Measurements from ENCODE around the gene MRPL2. TPM values are rescaled to one million over a fixed set of nuclear protein-coding genes. Genes with fewer than 3 reads are reported as not detected.
"Not testable (repeated sequence)": the region's sequence is repeated elsewhere in the genome, so short reads cannot be mapped to it uniquely, and the experiment has no call there.

The MRPL2 gene
- total RNA-seq, 2 donors from 2014 or later = 32.3 to 37.5 TPM

DNA sequence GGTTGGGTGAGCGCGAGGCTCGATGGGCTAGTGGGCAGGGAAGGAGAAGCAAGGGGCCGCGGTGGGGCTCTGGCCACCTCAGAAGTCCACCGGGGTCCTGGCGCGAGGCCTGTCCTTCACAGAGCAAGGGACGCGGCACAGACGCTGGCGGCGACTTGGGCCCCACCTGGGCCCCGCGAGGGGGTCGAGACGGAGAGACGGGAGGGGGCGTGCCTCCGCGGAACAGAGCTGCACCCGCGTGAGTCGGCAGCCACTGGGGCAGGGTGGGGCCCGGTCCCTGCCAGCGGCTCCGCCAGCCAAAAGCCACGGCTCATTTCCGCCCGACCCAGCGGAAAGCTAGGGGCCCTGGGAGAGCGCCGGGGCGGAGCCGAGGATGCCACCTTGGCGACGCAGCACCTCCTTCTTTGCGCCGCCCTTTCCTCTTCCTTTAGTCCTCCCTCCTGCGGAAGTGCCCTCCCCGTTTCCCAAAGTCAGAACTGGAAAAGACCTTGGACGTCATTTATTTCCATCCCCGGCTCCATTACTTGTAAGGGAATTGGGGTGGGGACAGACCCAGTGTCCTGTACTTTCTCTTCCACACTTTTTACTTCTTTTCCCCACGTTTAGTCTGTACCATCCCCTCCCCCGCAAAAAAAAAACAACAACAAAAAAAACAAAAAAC is 5.6 kb downstream of the MRPL2 start, which contains the start of gene CUL7:
Gene CUL7 (minus strand): TSS at position 307 of the 661 bp plus-strand sequence. CDS start 1,063 bp downstream, outside the sequence.
- Mint-ChIP-seq H3K36me3 (ENCODE audit: low read depth) (peaks cover 8% of the 10 kb centered on the region), H3K27me3 (no peaks in the 10 kb centered on the region), H3K4me3 (peak within 1 kb of the TSS; percentile 94), H3K27ac (peak within 1 kb of the TSS; percentile 93), H3K4me1 (peaks cover 39% of the 10 kb centered on the region)
- no peaks in the 10 kb centered on the region for H3K9me3 ChIP-seq (ENCODE audit: control insufficient read depth, low read length, poor library complexity, severe bottlenecking)
- ATAC-seq (peak; percentile 99), DNase-seq (peak; percentile 81 to 86 (median 85))

DNA sequence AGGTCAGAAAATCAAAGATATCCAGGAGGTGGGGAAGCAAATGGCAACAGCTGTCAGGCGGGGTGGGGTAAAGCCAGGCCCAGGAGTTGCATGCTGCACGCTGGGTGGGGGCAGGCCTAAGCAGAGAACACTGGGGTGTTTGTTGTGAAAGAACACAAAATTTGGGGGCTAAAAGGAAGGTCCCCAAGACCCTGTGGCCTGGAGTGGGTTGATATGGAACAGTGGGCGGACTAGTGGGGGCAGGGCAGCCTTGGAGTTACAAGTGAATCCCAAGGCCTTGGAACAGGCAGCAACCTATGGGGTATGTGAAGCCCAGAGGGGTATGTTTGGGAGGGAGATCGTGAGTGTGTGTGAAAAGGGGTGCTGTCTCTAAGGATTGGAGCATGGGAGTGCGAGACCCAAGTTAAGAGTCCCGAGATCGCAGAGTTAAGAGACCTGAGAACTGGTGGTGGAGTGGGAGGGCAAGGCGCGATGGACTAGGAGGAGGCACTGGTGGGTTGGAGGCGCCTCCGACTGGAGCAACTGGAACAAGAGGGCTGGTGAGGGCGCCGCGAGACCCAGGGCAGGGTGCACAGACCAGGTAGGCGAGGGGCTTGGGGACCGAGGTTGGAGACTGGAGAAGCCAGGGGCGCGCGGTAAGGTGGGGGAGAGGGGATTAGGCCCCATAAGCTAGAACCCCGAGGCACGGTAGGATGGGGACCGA is 6.2 kb downstream of the MRPL2 start:
- no peaks in the 10 kb centered on the region for H3K27me3 Mint-ChIP-seq
- H3K9me3 ChIP-seq (ENCODE audit: control insufficient read depth, low read length, poor library complexity, severe bottlenecking) = no peaks in the 10 kb centered on the region
- ATAC-seq = peak; percentile 18
- H3K4me3 Mint-ChIP-seq = peak overlapping the region; percentile 94
- DNase-seq = no peak
- H3K27ac Mint-ChIP-seq = peak overlapping the region; percentile 93
- H3K4me1 Mint-ChIP-seq = peaks cover 34% of the 10 kb centered on the region
- H3K36me3 Mint-ChIP-seq (ENCODE audit: low read depth) = peaks cover 8% of the 10 kb centered on the region

- peak overlapping the region; percentile 94 for H3K4me3 Mint-ChIP-seq
- ATAC-seq (no peak), DNase-seq (no peak)
- peak overlapping the region; percentile 93 for H3K27ac Mint-ChIP-seq
- no peaks in the 10 kb centered on the region for H3K27me3 Mint-ChIP-seq
- H3K9me3 ChIP-seq (ENCODE audit: control insufficient read depth, low read length, poor library complexity, severe bottlenecking) = no peaks in the 10 kb centered on the region
- H3K4me1 Mint-ChIP-seq = peaks cover 30% of the 10 kb centered on the region
- H3K36me3 Mint-ChIP-seq (ENCODE audit: low read depth) = peaks cover 8% of the 10 kb centered on the region
These were observed 6.9 kb downstream of the MRPL2 start for GRCh38 chr6:43052225-43052841.

DNA sequence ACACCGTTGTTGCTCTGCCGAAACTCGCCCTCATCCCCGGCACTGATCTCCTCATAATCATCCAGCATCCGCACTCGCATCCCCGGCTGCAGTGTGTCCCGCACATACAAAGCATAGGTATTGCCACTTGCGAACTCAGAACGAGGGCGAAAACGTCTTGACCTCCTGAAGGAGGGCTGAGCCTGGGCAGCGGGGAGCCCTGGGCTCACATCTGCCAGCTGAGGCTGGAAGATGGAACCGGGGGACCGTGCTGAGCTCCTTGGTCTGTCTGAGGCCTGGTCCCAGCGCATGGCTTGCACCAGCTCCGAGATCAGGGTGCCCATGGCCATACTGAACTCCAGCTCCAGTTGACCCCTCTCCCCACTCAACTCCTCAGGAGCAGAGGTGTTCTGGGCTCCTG is 8.3 kb downstream of the MRPL2 start:
- H3K9me3 ChIP-seq (ENCODE audit: control insufficient read depth, low read length, poor library complexity, severe bottlenecking) = no peaks in the 10 kb centered on the region
- Mint-ChIP-seq H3K36me3 (ENCODE audit: low read depth) (peaks cover 10% of the 10 kb centered on the region), H3K4me1 (peaks cover 30% of the 10 kb centered on the region), H3K27ac (peak overlapping the region; percentile 95), H3K4me3 (no peak overlapping the region), H3K27me3 (no peaks in the 10 kb centered on the region)
- ATAC-seq = no peak
- no peak for DNase-seq

DNA sequence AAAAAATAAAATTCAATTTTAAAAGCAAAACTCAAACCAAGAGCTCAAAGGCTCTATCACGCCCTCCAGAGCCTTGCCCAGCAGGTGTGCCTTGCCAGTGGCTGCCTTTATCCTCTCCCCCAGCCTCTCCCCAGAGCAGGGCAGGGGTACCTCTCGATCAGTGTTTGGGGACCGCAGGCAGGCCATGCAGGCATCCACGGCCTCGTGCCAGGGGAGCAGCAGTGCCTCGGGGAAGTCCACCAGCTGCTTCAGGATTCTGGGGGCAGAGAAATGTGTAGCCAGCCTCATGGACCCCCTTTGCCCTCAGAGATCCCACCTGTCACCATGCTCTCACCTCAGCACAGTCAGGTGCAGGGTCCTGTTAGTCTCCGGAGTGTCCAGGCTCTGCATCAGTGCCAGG is 11.2 kb downstream of the MRPL2 start:
- no peak for ATAC-seq
- no peaks in the 10 kb centered on the region for H3K9me3 ChIP-seq (ENCODE audit: control insufficient read depth, low read length, poor library complexity, severe bottlenecking)
- Mint-ChIP-seq H3K4me3 (no peak overlapping the region), H3K36me3 (ENCODE audit: low read depth) (peaks cover 10% of the 10 kb centered on the region), H3K4me1 (peaks cover 25% of the 10 kb centered on the region), H3K27me3 (no peaks in the 10 kb centered on the region), H3K27ac (no peak overlapping the region)
- DNase-seq = no peak

GRCh38 chr6:43045371-43045930 is 13.8 kb downstream of the MRPL2 start:
- H3K4me3 Mint-ChIP-seq = no peak overlapping the region
- H3K27ac Mint-ChIP-seq = no peak overlapping the region
- H3K4me1 Mint-ChIP-seq = peaks cover 6% of the 10 kb centered on the region
- H3K9me3 ChIP-seq (ENCODE audit: control insufficient read depth, low read length, poor library complexity, severe bottlenecking) = no peaks in the 10 kb centered on the region
- no peak for ATAC-seq
- H3K36me3 Mint-ChIP-seq (ENCODE audit: low read depth) = peaks cover 6% of the 10 kb centered on the region
- H3K27me3 Mint-ChIP-seq = no peaks in the 10 kb centered on the region
- DNase-seq = no peak

GRCh38 chr6:43043310-43043709 is 15.9 kb downstream of the MRPL2 start:
- Mint-ChIP-seq H3K27ac (no peak overlapping the region), H3K4me1 (peaks cover 3% of the 10 kb centered on the region), H3K36me3 (ENCODE audit: low read depth) (peaks cover 8% of the 10 kb centered on the region)

GRCh38 chr6:43041475-43041874 is 17.8 kb downstream of the MRPL2 start:
- H3K27me3 Mint-ChIP-seq; H3K4me1 Mint-ChIP-seq; H3K36me3 Mint-ChIP-seq (ENCODE audit: low read depth); ATAC-seq; H3K4me3 Mint-ChIP-seq; DNase-seq; H3K9me3 ChIP-seq (ENCODE audit: control insufficient read depth, low read length, poor library complexity, severe bottlenecking): not testable (repeated sequence)
- H3K27ac Mint-ChIP-seq = peak overlapping the region; percentile 79

More at GRCh38 chr6:43043310-43043709, 15.9 kb downstream of the MRPL2 start:
- Mint-ChIP-seq H3K4me3 (no peak overlapping the region), H3K27me3 (no peaks in the 10 kb centered on the region)
- ATAC-seq (no peak), DNase-seq (no peak)
- no peaks in the 10 kb centered on the region for H3K9me3 ChIP-seq (ENCODE audit: control insufficient read depth, low read length, poor library complexity, severe bottlenecking)

DNA sequence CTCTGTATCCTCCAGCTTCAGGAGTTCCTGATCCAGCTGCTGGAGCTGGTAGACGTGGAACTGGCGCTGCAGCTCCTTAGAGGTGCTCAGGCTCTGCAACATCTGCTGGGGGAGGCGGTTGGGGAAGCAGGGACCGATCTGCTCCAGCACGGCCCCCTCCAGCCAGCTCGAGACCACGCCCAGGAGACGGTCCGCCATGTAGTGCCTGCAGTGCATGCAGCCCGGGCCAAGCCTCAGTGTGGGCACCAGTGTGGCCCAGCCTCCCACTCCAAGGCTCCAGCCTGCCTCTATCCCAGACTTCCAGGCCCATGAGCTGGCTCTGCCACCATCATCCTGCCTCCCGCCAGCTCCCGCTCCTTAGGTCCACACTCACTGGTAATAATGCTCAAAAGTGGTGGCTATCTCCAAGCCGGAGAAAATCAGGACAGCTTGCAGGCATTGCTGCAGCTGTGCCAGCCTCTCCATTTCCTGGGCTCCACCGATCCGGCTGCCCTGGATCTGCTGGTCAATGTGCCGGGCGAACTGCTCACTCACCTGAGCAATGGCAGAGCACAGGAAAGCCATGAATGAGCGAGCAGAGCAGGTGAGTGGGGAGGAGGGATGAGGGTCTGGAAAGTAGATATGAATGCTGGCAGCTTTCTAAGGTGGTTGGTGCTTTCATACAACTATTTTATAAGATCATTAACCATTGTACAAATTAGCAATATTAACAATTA is 18.5 kb downstream of the MRPL2 start:
- Mint-ChIP-seq H3K36me3 (ENCODE audit: low read depth) (peaks cover 4% of the 10 kb centered on the region), H3K27ac (peak overlapping the region; percentile 79), H3K4me1 (peaks cover 3% of the 10 kb centered on the region)

DNA sequence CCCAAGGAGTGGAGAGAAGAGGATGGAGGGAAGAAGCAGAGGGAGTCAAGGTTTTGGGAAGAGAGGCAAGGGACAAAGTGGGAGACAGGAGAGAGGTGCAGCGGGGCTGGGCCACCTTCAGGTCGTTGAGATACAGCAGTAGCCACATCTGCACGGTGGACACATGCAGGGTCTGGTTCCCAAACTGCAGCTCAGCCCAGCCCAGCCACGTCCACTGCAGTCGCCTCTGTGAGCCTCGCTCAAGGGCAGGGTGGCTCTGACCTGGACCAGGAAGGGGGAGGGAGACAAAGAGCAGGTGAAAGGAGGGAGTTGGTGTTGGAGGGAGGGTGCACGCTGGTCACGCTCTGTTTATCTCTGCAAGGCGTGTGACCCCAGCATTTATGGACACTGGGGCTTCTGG is 20.5 kb downstream of the MRPL2 start:
- Mint-ChIP-seq H3K27ac (no peak overlapping the region), H3K27me3 (no peaks in the 10 kb centered on the region), H3K4me1 (peaks cover 3% of the 10 kb centered on the region), H3K4me3 (no peak overlapping the region), H3K36me3 (ENCODE audit: low read depth) (peaks cover 3% of the 10 kb centered on the region)
- DNase-seq (no peak), ATAC-seq (no peak)
- no peaks in the 10 kb centered on the region for H3K9me3 ChIP-seq (ENCODE audit: control insufficient read depth, low read length, poor library complexity, severe bottlenecking)

More for the DNA sequence above, 18.5 kb downstream of the MRPL2 start:
- H3K4me3 Mint-ChIP-seq = no peak overlapping the region
- no peaks in the 10 kb centered on the region for H3K9me3 ChIP-seq (ENCODE audit: control insufficient read depth, low read length, poor library complexity, severe bottlenecking)
- DNase-seq (no peak), ATAC-seq (no peak)
- H3K27me3 Mint-ChIP-seq = no peaks in the 10 kb centered on the region

DNA sequence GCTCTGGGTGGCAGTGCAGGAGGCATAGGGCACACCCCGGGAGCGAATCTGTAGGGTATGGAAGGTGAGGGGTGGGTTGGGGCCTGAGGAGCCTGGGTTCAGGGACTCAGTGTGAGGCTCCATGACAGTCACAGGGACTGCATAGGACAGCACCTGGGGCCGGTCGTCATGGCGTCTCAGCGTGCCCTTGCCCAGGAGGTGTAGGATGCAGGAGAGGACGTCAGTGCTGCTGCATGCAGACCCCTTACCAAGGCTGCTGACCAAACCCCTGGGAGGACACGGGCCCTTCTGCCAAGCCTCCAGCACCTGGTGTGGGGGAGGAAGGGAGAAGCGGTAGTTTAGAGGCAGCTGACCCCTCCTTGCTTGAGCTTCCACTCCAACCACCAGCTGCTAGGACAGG is 21.5 kb downstream of the MRPL2 start:
- Mint-ChIP-seq H3K4me1 (peaks cover 6% of the 10 kb centered on the region), H3K4me3 (no peak overlapping the region), H3K27ac (peak overlapping the region; percentile 9), H3K36me3 (ENCODE audit: low read depth) (peaks cover 3% of the 10 kb centered on the region), H3K27me3 (no peaks in the 10 kb centered on the region)
- DNase-seq (no peak), ATAC-seq (no peak)
- H3K9me3 ChIP-seq (ENCODE audit: control insufficient read depth, low read length, poor library complexity, severe bottlenecking) = no peaks in the 10 kb centered on the region

DNA sequence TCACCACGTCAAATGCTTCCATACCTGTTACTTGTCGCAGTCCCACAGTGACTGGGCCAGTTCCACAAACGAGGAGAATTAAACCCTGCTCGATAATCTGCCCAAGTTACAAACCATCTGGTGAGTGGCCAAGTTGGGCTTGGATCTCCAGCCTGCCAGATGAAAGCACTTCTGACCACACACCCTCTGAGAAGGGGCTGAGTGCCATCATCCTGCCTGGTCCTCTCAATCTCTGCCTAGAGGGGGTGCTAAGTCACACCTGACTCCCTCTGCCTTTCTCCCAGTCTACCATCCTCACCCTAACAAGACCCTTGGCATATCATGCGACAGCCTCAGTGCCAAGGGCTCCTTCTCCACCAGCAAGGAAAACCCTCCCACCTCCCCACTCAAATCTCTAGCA is 22.0 kb downstream of the MRPL2 start:
- H3K27me3 Mint-ChIP-seq = no peaks in the 10 kb centered on the region
- H3K27ac Mint-ChIP-seq = peak overlapping the region; percentile 43
- peaks cover 3% of the 10 kb centered on the region for H3K36me3 Mint-ChIP-seq (ENCODE audit: low read depth)
- no peaks in the 10 kb centered on the region for H3K9me3 ChIP-seq (ENCODE audit: control insufficient read depth, low read length, poor library complexity, severe bottlenecking)
- H3K4me1 Mint-ChIP-seq = peaks cover 6% of the 10 kb centered on the region
- no peak for DNase-seq
- no peak for ATAC-seq
- no peak overlapping the region for H3K4me3 Mint-ChIP-seq

GRCh38 chr6:43036712-43037111 is 22.5 kb downstream of the MRPL2 start:
- Mint-ChIP-seq H3K4me3 (no peak overlapping the region), H3K27ac (peak overlapping the region; percentile 43), H3K4me1 (peaks cover 6% of the 10 kb centered on the region), H3K27me3 (no peaks in the 10 kb centered on the region), H3K36me3 (ENCODE audit: low read depth) (peaks cover 4% of the 10 kb centered on the region)
- H3K9me3 ChIP-seq (ENCODE audit: control insufficient read depth, low read length, poor library complexity, severe bottlenecking) = no peaks in the 10 kb centered on the region
- no peak for ATAC-seq
- DNase-seq = no peak
